ENCODE data around the gene HIGD1A. TPM values are rescaled to one million over a fixed set of nuclear protein-coding genes. Genes with fewer than 3 reads are reported as not detected.

Gene HIGD1A
- total and polyA plus RNA-seq, 12 donors, result 62.4 to 324 (median 120) TPM

- peak in 1 of 7 donors; percentile 33 for DNase-seq
- TF ChIP-seq CTCF (IDR thresholded peaks at IDR 0.05) (no peak), POLR2A (IDR thresholded peaks at IDR 0.05) (no peak)
- intact Hi-C loops (cut with DNase I), result no loop called here
Observed at GRCh38 chr3:42771271-42771670, 33.0 kb downstream of the HIGD1A start.

GRCh38 chr3:42769477-42770131 lies 34.7 kb downstream of the HIGD1A start:
- TF ChIP-seq CTCF (IDR thresholded peaks at IDR 0.05), result no peak
- no peak for TF ChIP-seq POLR2A (IDR thresholded peaks at IDR 0.05)
- WGBS, 4 donors, result 93 to 97% (median 95%) methylated on average over 5 to 28 of the region's 28 CpGs
- no peak overlapping the region for H3K27ac ChIP-seq
- H3K36me3 ChIP-seq (replicated peaks in 1 of 2), result no peaks in the 10 kb centered on the region
- intact Hi-C loops (cut with DNase I), result no loop called here
- no peaks in the 10 kb centered on the region for H3K9me3 ChIP-seq (replicated peaks in 1 of 3)
- H3K27me3 ChIP-seq, result no peaks in the 10 kb centered on the region
- peaks cover 0 to 9% of the 10 kb centered on the region in 2 donors for H3K4me1 ChIP-seq (replicated peaks in 1 of 2)
- no peak overlapping the region for H3K4me3 ChIP-seq
- peak in 1 of 7 donors; percentile 45 for DNase-seq

More at GRCh38 chr3:42771271-42771670, 33.0 kb downstream of the HIGD1A start:
- 75 to 88% (median 76%) methylated on average over 1 of the region's 1 CpG for WGBS, 4 donors
- Histone ChIP-seq H3K4me1 (replicated peaks in 1 of 2) (peaks cover 0 to 9% of the 10 kb centered on the region in 2 donors), H3K27ac (no peak overlapping the region), H3K27me3 (no peaks in the 10 kb centered on the region), H3K4me3 (no peak overlapping the region), H3K36me3 (replicated peaks in 1 of 2) (no peaks in the 10 kb centered on the region), H3K9me3 (replicated peaks in 1 of 3) (no peaks in the 10 kb centered on the region)

- Histone ChIP-seq H3K27ac (no peak overlapping the region), H3K36me3 (replicated peaks in 1 of 2) (no peaks in the 10 kb centered on the region), H3K27me3 (no peaks in the 10 kb centered on the region), H3K9me3 (replicated peaks in 1 of 3) (no peaks in the 10 kb centered on the region), H3K4me1 (replicated peaks in 1 of 2) (peaks cover 0 to 7% of the 10 kb centered on the region in 2 donors), H3K4me3 (no peak overlapping the region)
- TF ChIP-seq POLR2A (IDR thresholded peaks at IDR 0.05) (no peak), CTCF (IDR thresholded peaks at IDR 0.05) (no peak)
- intact Hi-C loops (cut with DNase I), result no loop called here
- DNase-seq, result no peak
- 68 to 95% (median 78%) methylated on average over 3 of the region's 3 CpGs for WGBS, 4 donors
Observed at GRCh38 chr3:42764561-42765295, 39.6 kb downstream of the HIGD1A start.

- DNase-seq, result no peak
- TF ChIP-seq POLR2A (IDR thresholded peaks at IDR 0.05), result no peak
- TF ChIP-seq CTCF (IDR thresholded peaks at IDR 0.05), result no peak
- H3K4me1 ChIP-seq (replicated peaks in 1 of 2), result peaks cover 0 to 7% of the 10 kb centered on the region in 2 donors
- 79 to 95% (median 91%) methylated on average over 3 of the region's 3 CpGs for WGBS, 4 donors
- no peak overlapping the region for H3K27ac ChIP-seq
- intact Hi-C loops (cut with DNase I), result no loop called here
- H3K36me3 ChIP-seq (replicated peaks in 1 of 2), result no peaks in the 10 kb centered on the region
- no peaks in the 10 kb centered on the region for H3K27me3 ChIP-seq
- no peak overlapping the region for H3K4me3 ChIP-seq
- H3K9me3 ChIP-seq (replicated peaks in 1 of 3), result no peaks in the 10 kb centered on the region
Observed at GRCh38 chr3:42764115-42764514, 40.2 kb downstream of the HIGD1A start.
